Activated T-cell treated with anti-CD3 and anti-CD28 coated beads, Interleukin-2, amount 50 U/mL, for 4 hours (primary cell): ENCODE data around the gene EVC. TPM values are rescaled to one million over a fixed set of nuclear protein-coding genes. Genes with fewer than 3 reads are reported as not detected.

ENCODE experiments used
- ATAC-seq, 2 donors: fragments of 200-7000 bp; cut with Tn5 transposase; one replicate each; pipeline ENCODE4 v1.10.0; 2021
- DNase-seq: peaks from one replicate; pipeline ENCODE4 v3.0.0-alpha.2; 2020
- H3K27me3 Mint-ChIP-seq: one replicate; pipeline ENCODE4 v1.8.0; 2021; ENCODE audit warnings: low read depth, mixed read lengths
- H3K36me3 Mint-ChIP-seq: one replicate; pipeline ENCODE4 v1.8.0; 2022; ENCODE audit warnings: mixed read lengths; ENCODE audit not compliant: insufficient read depth
- H3K4me1 Mint-ChIP-seq: one replicate; pipeline ENCODE4 v1.8.0; 2021; ENCODE audit warnings: low read depth, mixed read lengths
- H3K4me3 Mint-ChIP-seq: one replicate; pipeline ENCODE4 v1.8.0; 2021; ENCODE audit warnings: mild to moderate bottlenecking, moderate library complexity, mixed read lengths
- H3K9me3 Mint-ChIP-seq: one replicate; pipeline ENCODE4 v1.8.0; 2021; ENCODE audit warnings: mixed read lengths
- total RNA-seq, 3 donors: library from RNA; stranded (reverse); gene quantifications; one replicate each; pipeline ENCODE4 v1.2.1, GENCODE V29; 2021

The EVC gene
- 1 to 10 TPM; 1.1 to 3.0 (median 1.4) TPM for total RNA-seq

GRCh38 chr4:5710961-5711478 is at the start of gene EVC:
Gene EVC, plus strand, starts transcription at chr4:5711201. Its CDS starts 180 bp downstream, at chr4:5711381.
- peaks cover 6% of the 10 kb centered on the region for H3K9me3 Mint-ChIP-seq
- DNase-seq = no peak
- peaks cover 7% of the 10 kb centered on the region for H3K4me1 Mint-ChIP-seq
- no peaks in the 10 kb centered on the region for H3K36me3 Mint-ChIP-seq
- ATAC-seq = peak; percentile 41 to 44
- peaks cover 49% of the 10 kb centered on the region for H3K27me3 Mint-ChIP-seq
- peak within 1 kb of the TSS; percentile 70 for H3K4me3 Mint-ChIP-seq

DNA sequence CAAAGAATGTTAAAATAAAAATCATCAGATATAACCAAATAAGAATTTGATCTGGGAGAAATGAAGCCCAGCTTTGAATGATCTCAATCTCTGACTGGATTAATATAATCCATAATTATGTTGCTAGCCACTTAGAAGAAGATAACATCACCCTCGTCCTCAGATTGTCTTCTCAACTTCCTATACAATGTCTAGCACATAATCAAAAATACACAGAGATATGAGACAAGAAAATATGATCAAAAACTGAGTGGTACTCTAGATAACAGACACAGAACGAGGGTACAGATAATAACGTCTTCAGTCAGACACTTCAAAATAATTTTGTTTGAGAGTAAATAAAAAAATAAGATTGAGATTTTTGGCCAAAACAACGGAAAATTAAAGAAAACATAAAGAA is 49.8 kb upstream of the EVC start:
- Mint-ChIP-seq H3K4me3 (no peak overlapping the region), H3K4me1 (no peaks in the 10 kb centered on the region), H3K9me3 (peaks cover 26% of the 10 kb centered on the region), H3K27me3 (peaks cover 6% of the 10 kb centered on the region), H3K36me3 (peaks cover 6% of the 10 kb centered on the region)
- ATAC-seq = no peak
- DNase-seq = no peak

- H3K9me3 Mint-ChIP-seq = peaks cover 31% of the 10 kb centered on the region
- ATAC-seq = no peak
- H3K4me1 Mint-ChIP-seq = no peaks in the 10 kb centered on the region
- H3K36me3 Mint-ChIP-seq = peaks cover 6% of the 10 kb centered on the region
- peaks cover 4% of the 10 kb centered on the region for H3K27me3 Mint-ChIP-seq
- no peak overlapping the region for H3K4me3 Mint-ChIP-seq
- DNase-seq = no peak
These were observed 48.4 kb upstream of the EVC start for GRCh38 chr4:5662555-5662954.

DNA sequence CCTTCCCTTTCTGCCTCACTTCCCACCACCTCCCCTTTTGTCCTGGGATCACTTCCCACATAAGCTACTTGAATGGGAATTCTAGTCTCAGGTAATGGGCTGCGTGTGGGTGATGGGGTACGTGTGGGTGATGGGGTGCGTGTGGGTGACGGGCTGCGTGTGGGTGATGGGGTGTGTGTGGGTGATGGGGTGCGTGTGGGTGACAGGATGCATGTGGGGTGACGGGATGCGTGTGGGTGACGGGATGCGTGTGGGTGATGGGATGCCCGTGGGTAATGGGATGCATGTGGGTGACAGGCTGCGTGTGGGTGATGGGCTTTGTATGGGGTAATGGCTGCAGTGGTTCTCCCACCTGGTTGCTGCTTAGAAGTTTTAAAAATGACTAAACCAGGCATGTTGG is 46.2 kb upstream of the EVC start:
- ATAC-seq = peak in 1 of 2 donors; percentile 10
- peaks cover 38% of the 10 kb centered on the region for H3K9me3 Mint-ChIP-seq
- DNase-seq = no peak
- no peaks in the 10 kb centered on the region for H3K27me3 Mint-ChIP-seq
- peaks cover 3% of the 10 kb centered on the region for H3K36me3 Mint-ChIP-seq
- no peak overlapping the region for H3K4me3 Mint-ChIP-seq
- H3K4me1 Mint-ChIP-seq = no peaks in the 10 kb centered on the region

DNA sequence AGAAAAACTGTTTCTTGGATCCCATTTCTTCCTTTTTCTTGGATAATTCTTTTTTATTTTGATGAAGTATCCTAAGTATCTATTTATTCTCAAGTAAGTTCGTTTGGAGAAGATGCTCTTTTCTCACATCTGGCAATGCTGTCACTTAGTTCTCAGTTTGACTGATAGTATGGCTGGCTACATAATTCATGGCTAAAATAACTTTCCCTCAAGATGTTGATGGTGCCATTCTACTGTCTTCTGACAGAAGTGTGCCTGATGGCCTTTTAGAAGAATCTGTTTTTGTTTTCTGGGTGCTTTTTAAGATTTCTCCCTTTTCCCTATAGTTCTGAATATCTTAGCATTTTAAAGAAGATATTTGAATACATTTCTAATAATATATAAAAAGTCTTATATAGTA is 44.3 kb upstream of the EVC start:
- no peak for ATAC-seq
- peaks cover 25% of the 10 kb centered on the region for H3K9me3 Mint-ChIP-seq
- peaks cover 3% of the 10 kb centered on the region for H3K36me3 Mint-ChIP-seq
- DNase-seq = no peak
- no peak overlapping the region for H3K4me3 Mint-ChIP-seq
- no peaks in the 10 kb centered on the region for H3K4me1 Mint-ChIP-seq
- H3K27me3 Mint-ChIP-seq = no peaks in the 10 kb centered on the region

DNA sequence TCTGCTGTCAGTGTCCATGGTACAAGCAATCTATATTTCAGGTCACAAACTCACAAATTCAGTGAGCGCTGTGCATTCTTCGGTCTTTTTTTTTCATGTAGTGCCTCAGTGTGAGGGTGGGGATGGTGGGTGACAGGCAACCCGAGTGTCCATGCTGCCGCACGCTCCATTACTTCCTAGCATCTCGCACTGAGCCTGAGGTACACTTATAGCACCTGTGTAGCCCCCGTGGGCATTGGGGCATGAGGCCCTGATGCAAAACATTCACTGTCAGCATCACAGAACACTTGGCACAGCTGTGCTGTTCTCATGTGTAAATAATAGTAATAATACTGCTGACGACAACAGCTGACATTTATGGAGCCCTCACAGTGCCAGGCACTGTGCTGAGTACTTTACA is 34.2 kb upstream of the EVC start:
- Mint-ChIP-seq H3K36me3 (no peaks in the 10 kb centered on the region), H3K27me3 (no peaks in the 10 kb centered on the region)
- no peak for ATAC-seq

GRCh38 chr4:5678977-5679376 is 32.0 kb upstream of the EVC start:
- Mint-ChIP-seq H3K4me1 (no peaks in the 10 kb centered on the region), H3K9me3 (no peaks in the 10 kb centered on the region), H3K4me3 (no peak overlapping the region), H3K27me3 (no peaks in the 10 kb centered on the region), H3K36me3 (no peaks in the 10 kb centered on the region)
- ATAC-seq = no peak
- no peak for DNase-seq

More for the DNA sequence above, 34.2 kb upstream of the EVC start:
- no peak for DNase-seq
- H3K9me3 Mint-ChIP-seq = no peaks in the 10 kb centered on the region
- no peaks in the 10 kb centered on the region for H3K4me1 Mint-ChIP-seq
- H3K4me3 Mint-ChIP-seq = no peak overlapping the region

GRCh38 chr4:5683566-5683965 is 27.4 kb upstream of the EVC start:
- no peak for DNase-seq
- ATAC-seq = no peak
- no peaks in the 10 kb centered on the region for H3K4me1 Mint-ChIP-seq
- no peaks in the 10 kb centered on the region for H3K27me3 Mint-ChIP-seq
- no peaks in the 10 kb centered on the region for H3K36me3 Mint-ChIP-seq
- H3K9me3 Mint-ChIP-seq = no peaks in the 10 kb centered on the region
- H3K4me3 Mint-ChIP-seq = no peak overlapping the region

DNA sequence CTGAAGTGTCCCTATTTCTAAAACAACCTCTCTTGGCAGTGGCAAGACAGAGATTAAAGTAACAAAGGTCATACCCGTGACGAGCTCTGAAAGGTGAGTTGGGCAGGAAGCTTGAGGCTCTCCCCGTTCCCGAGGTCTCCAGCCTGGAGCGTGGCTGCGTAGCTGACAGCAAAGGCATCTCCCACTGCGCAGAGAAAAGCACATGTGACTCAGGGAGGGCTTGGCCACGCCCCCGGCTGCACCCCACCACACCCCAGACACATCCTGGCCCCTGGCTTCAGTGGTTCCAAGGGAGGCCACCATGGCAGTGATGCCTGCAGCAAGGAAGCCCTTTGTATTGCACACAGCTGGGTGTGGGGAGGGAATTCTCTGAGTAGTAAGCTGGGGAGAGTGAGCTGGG is 25.7 kb upstream of the EVC start:
- Mint-ChIP-seq H3K4me3 (no peak overlapping the region), H3K9me3 (no peaks in the 10 kb centered on the region), H3K27me3 (no peaks in the 10 kb centered on the region), H3K4me1 (no peaks in the 10 kb centered on the region), H3K36me3 (no peaks in the 10 kb centered on the region)
- DNase-seq = no peak
- ATAC-seq = no peak

DNA sequence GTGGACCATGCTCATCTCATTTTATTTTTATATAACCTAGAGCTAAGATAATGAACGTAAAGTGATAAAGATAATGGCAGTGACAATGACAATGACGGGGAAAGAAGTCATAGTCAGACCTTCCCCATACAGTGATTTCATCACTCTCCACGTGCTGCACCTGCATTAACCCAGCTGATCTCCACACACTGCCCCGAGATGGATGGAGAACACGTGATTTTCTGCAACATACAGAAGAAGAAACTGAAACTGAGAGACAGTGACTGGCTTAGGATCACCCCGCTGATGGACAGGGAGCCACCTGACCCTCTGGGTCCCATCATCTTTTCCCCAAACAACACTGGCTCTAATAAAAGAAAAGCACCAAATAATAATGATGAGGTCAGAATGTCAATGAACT is 24.7 kb upstream of the EVC start:
- no peaks in the 10 kb centered on the region for H3K4me1 Mint-ChIP-seq
- no peak for ATAC-seq
- no peaks in the 10 kb centered on the region for H3K36me3 Mint-ChIP-seq
- no peaks in the 10 kb centered on the region for H3K27me3 Mint-ChIP-seq
- no peak overlapping the region for H3K4me3 Mint-ChIP-seq
- no peak for DNase-seq
- no peaks in the 10 kb centered on the region for H3K9me3 Mint-ChIP-seq

- no peaks in the 10 kb centered on the region for H3K4me1 Mint-ChIP-seq
- H3K9me3 Mint-ChIP-seq = no peaks in the 10 kb centered on the region
- no peaks in the 10 kb centered on the region for H3K27me3 Mint-ChIP-seq
- ATAC-seq (no peak), DNase-seq (no peak)
- no peak overlapping the region for H3K4me3 Mint-ChIP-seq
- no peaks in the 10 kb centered on the region for H3K36me3 Mint-ChIP-seq
These were observed 21.9 kb upstream of the EVC start for GRCh38 chr4:5689065-5689464.

GRCh38 chr4:5691491-5692132 is 19.4 kb upstream of the EVC start:
- Mint-ChIP-seq H3K4me1 (no peaks in the 10 kb centered on the region), H3K9me3 (no peaks in the 10 kb centered on the region), H3K4me3 (no peak overlapping the region), H3K27me3 (no peaks in the 10 kb centered on the region), H3K36me3 (no peaks in the 10 kb centered on the region)
- DNase-seq (no peak), ATAC-seq (no peak)

GRCh38 chr4:5693871-5694270 is 17.1 kb upstream of the EVC start:
- ATAC-seq (no peak), DNase-seq (no peak)
- Mint-ChIP-seq H3K27me3 (no peaks in the 10 kb centered on the region), H3K36me3 (no peaks in the 10 kb centered on the region), H3K9me3 (no peaks in the 10 kb centered on the region), H3K4me3 (no peak overlapping the region), H3K4me1 (no peaks in the 10 kb centered on the region)

DNA sequence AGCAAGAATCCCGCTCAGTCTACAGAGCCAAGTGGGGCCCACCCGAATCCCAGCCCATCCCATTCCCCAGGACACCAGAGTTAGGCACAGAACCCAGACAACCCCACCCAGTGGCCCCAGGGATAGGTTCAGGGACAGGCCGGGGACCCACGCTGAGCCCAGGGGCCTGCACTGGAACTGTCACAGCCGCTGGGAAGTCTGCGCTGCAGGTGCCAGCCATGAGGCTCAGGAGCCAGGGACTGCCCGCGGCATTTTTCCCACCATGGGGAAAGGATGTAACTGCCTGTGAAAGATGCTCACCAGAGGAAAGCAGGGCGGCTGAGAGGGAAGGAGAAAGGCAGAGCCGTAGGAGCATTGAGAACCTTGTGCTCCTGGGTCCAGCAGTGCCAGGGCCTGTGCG is 14.7 kb upstream of the EVC start:
- H3K9me3 Mint-ChIP-seq = no peaks in the 10 kb centered on the region
- no peak for DNase-seq
- no peak overlapping the region for H3K4me3 Mint-ChIP-seq
- no peaks in the 10 kb centered on the region for H3K4me1 Mint-ChIP-seq
- no peaks in the 10 kb centered on the region for H3K36me3 Mint-ChIP-seq
- no peaks in the 10 kb centered on the region for H3K27me3 Mint-ChIP-seq
- ATAC-seq = no peak

DNA sequence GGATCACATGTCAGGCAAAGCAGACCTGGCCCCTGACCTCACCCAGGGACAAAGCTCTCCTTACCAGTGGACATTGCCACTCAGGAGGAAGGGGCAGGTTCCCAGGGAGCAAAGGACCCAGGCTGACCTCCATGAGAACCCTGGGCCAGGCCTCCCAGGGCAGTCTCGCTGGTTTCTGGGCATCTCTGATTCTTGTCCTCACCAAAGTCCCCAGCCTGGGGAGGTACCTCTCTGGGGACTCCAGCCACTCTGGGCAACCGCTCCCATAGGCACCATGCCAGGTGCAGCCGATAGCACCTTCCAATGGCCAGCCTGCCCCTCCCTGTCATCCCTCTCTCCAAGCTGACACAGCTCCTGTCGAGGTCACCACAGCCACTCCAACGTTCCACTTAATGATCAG is 10.5 kb upstream of the EVC start:
- no peak for DNase-seq
- H3K27me3 Mint-ChIP-seq = no peaks in the 10 kb centered on the region
- peaks cover 5% of the 10 kb centered on the region for H3K9me3 Mint-ChIP-seq

More for the DNA sequence above, 10.5 kb upstream of the EVC start:
- Mint-ChIP-seq H3K36me3 (no peaks in the 10 kb centered on the region), H3K4me1 (no peaks in the 10 kb centered on the region), H3K4me3 (no peak overlapping the region)
- no peak for ATAC-seq
